Measurements from ENCODE around the gene UBL3.
A peak's percentile ranks its signal among the peaks of the same experiment; 100 is the strongest.

The UBL3 gene

DNA sequence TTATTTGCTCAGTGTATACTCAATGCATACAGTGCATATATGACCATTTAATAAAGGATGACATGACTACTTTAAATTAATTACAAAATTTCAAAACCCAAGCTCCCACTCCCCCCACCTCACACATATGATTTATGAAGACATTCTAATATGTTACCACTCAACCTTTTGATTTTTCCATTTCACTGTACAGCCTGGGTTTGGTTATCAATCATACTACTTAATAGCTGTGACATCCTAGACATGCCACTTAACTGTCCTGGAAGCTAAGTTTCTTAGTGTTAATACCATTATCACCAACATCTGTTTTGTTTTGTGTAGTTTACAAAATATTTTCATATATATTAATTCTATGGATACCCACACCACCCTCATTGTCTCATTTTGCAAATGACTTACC, 42.2 kb downstream of the UBL3 start:
- DNase-seq, result no peak

DNA sequence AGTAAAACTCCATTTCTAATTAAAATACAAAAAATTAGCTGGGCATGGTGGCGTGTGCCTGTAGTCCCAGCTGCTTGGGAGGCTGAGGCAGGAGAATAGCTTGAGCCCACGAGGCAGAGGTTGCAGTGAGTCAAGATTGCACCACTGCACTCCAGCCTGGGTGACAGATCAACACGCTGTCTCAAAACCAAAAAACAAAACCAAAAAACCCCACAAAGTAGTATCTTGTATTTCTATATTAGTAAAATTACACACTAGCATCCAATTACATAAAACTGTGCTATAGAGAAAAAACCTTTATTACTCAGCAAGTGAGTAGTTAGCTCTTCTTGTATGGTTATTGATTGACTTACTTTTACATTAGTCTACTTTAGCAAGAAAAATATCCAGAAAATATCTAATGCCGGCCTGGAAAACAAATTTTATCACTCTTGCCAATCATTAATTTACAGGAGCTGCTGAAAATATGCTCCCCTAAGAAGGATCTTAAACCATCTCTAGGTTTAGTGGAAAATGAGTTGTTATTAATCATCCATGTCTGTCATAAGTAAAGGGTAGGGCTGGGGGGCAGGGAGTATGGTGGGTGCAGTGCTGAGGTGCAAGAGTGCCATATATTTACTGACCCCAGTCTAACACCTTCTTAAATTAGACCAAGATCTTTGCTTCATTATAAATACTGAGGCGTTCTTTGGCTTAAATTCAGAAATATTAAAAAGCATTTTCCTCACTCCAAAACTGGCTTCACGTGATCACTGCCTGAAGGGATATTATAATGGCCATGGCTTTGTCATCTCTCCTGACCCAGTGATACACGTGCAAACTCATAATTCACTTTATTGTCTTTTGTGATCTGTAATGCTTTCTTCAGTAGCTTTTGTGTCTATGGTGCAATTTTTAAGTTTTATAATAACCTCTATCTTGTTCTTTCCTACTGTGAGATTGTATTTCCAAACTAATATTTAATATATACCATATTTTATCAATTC, 44.1 kb downstream of the UBL3 start:
- DNase-seq, result no peak

DNA sequence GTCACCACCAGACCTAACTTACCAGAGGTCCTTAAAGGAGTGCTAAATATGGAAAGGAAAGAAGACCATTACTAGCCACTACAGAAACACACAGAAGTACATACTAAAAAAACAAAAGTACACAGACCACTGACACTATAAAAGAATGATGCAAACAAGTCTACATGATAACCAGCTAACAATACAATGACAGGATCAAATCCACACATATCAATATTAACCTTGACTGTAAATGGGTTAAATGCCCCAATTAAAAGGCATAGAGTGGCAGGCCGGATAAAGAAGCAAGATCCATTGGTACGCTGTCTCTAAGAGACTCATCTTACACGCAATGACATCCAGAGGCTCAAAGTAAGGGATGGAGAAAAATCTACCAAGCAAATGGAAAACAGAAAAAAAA, 47.2 kb downstream of the UBL3 start:
- no peak for DNase-seq

DNA sequence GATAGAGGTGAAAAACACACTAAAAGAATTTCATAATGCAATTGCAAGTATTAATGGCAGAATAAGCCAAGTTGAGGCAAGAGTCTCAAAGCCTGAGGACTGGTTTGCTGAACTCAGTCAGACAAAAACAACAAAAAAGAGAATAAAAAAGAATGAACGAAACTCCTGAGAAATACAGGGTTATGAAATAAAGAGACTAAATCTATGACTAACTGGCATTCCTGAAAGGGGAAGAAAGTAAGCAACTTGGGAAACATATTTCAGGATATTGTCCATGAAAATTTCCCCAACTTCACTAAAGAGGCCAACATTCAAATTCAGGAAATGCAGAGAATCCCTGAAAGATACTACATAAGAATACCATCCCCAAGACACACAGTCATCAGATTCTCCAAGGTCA, 47.8 kb downstream of the UBL3 start:
- peak; percentile 13 for DNase-seq

DNA sequence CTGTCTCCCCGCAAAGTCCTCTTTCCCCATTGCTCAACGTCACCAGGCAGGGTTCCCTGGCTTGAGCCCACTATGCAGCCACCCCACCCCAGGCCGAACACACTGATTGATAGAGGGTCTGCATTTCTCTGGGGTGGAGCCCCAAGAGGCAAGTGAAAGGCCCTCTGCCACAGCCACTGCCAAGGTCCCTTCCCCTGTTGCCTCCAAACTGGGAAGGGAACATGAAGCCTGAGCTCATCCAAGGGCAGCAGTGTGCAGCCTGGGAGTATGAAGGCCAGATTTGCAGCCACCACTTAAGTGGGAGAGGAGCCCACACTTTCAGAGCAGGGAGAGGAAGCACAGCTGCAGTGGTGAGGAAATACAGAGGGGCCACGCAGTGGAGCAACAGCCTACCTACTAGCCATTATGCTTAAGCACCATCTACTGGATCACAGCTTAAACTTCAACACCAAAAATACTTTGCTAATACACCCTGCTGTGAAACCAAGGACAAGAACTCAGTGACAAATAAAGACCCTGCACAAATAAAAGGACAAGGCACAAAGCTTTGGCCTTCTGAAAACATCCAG, 48.6 kb downstream of the UBL3 start:
- DNase-seq, result no peak

DNA sequence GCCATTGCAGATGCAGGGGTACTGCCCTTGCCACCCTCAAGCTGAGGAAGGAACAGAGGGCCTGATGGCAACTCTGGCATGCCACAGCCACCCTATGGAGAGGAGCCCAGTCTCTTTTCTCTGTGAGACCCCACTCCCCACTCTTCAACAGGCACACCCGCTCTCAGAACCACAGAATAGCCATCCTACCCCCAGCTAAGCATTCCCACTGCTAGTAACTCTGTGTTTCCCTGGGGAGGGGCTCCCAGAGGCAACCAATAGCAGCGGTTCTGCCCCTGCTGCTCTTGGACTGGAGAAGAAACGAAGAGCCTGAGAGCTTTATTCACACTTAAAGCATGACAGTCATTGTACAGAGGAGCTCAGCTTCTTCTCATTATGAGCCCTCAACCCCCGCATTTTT, 49.3 kb downstream of the UBL3 start:
- DNase-seq, result no peak

DNA sequence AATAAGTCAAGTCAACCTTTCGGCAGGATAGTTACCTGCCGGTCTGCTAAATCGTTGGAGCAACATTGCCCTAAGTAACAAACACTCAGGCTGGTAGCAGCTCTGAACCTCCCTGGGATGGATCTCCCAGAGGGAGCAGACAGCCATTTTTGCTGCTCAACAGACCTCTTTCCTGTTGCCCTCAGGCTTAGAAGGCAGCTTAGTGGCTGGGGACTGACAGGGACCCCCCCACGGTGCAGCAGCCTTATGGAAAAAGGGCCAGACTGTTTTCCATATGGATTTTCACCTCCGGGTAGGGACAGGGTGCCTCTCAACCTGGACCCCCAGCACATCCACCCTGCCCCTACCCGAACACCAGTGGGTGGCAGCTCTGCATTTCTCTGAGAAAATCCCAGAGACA, 49.7 kb downstream of the UBL3 start:
- DNase-seq, result no peak

DNA sequence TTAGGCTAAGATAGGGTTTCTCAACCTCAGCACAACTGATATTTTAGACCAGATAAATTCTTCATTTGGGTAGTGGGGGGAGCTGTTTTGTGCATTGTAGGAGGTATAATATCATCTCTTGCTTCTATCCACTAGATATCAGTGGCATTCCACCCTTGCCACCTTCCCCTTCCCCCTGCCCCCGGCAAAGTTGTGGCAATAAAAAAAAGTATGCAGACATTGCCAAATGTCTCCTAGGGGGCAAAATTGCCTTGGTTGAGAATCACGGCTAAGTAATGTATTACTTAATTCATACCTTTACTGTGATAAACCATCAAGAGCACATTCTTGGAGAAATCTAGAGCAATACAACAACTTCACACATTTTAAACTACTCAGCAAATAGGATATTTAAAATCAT, 51.4 kb downstream of the UBL3 start:
- DNase-seq, result peak; percentile 9

DNA sequence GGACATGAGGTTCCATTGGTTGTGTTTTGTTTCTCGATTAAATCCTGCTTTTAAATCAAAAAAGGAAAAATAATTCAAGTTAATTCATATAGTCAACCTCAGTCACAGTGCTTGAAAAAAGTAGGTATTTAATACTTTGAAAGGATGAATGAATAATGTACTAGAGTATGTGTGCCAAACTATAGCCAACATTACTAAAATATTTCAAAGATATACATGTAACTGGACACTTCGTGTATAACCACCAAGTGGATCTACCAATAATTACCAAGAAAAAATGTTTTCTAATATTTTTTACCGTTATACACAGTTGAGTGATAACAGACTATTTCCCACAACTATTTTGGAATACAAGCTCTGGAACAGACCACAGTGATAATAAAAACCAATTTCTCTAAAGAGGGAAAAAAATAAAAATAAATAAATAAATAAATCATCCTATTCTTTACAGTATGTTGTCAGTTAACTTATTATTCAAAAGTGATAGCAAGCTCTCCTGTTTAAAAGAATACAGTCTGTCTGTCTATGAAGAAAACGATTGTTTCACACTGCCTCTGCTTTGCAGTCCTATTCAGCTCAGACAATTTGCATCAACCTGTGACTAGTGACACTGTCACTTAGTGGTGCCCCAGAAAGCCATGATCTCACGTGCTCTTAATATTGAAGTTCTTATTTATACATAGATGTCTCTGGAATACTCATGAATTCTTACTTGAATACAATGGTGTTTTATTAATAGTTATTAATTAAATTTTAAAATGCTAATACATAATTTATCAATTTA, 58.2 kb downstream of the UBL3 start:
- no peak for DNase-seq

DNA sequence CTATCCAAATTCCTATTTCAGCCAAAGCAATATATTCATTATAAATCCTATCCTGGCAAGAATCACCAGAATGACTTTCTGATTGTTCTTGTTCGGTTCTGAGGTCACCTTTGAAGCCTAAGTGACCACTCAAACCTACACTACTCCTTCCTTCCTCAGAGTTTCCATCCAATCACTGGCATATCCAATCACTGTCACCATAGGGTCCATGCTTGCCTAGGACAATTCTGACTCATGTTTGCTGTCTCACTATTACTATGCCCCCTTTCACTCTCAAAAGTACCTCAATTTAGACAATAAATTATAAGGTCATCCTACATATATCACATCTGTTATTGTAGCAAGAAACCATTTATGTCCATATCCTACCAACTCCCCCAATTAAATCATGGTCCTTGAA, 58.9 kb downstream of the UBL3 start:
- no peak for DNase-seq

DNA sequence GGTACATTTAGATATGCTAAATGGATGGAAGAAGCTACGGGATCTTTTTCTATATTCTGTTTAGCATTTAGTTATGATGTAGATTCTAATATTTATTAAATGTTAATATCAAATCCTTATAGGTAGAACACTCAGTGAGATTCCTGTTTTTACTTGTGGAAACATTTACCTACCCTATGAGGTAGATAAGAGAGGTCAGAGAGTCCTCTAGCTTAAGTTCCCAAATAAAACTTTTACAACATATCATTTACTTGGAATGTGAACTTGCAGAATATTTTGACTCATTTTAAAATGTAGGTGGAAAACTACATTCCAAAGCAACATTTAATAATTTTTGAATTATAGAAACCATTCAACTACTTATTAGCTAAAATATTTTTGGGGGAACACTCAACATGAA, 63.7 kb downstream of the UBL3 start:
- no peak for DNase-seq

DNA sequence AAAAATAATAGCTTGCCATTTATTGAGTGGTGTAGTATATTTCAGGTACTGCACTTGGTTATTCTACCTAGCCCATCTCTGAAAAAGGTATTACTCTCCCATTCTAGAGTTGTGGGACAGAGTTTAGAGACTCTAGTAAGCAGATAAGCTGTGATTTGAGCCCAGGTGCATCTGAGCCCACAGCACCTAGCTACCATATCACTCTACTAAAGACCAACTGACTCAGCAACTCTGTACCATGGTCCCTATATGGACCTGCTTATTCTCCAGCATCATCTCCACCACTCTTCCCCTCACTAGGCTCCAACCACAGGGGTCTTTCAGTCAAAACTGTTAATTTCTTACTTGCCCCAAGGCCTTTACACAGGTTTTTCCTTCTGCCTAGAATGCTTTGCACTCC, 64.4 kb downstream of the UBL3 start:
- DNase-seq, result no peak

DNA sequence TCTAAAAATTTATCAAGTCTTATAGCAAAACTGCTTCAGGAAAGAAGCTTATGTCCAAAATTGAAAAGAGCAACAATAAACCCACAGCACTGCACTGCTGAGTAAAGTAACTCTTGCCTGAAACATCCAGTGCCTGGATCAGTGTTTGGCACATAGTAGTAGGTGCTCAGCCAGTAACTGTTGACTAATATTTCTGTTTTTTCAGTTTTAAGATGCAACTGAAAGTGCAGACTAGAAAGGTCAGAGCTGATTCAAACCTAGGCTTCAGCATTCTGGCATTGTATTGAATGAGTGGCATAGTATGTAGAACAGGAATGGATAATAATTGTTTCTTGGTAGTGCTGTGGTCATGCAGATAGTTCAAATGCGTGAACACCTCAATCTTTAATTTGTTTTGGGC, 67.6 kb downstream of the UBL3 start:
- no peak for DNase-seq

DNA sequence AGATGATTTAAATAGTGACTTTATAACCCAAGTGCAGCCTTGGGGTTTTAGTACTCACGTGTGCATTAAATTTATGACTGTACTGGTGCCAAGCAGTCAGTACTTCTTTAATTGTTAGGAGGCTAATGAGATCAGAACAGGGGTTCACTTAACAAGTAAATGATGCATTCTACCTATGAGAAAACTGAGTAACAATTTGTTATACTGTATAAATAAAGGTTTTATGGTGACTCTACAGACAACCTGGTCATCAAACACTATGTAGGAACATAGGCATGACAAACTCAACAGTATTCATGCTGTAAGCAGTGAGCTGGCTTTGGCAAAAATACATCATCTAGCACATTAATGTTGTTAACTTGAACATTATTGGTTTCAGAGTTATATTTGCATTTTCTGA, 75.6 kb downstream of the UBL3 start:
- no peak for DNase-seq

DNA sequence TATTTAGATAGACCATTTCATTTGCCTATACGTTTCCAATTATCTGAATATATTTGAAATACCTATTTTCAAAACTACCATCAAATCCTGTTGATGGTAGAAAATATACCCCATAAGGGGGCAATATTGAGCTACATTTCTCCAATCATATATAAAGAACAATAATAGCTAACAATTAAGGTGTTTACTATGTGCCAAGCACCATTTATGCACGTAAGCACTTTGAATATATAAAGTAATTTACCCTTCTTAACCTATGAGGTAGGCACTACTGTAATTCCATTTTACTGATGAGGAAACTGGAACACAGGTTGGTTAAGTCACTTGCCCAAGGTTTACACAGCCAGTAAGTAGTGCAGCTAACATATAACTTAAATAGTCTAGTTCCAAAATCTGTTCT, 79.2 kb downstream of the UBL3 start:
- DNase-seq, result peak; percentile 44

DNA sequence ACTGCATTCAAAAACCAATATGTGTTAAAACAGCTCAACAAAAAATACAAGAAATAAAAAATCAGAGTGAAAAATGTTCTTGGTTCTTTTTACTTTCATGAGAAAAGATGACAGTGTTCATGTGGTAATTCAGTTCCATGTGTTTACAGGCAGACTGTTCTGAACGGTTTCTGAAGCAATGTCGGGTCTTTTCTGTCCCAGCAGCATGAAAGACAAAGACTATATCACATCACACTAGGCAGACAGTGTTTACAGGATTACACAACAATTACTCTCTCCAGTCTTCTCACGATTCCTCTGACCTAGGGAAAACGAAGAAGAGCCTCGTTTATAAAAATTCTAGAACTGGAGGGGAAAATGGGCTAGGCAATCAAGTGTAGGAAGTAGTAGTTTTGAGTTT, 83.4 kb downstream of the UBL3 start:
- DNase-seq, result no peak

DNA sequence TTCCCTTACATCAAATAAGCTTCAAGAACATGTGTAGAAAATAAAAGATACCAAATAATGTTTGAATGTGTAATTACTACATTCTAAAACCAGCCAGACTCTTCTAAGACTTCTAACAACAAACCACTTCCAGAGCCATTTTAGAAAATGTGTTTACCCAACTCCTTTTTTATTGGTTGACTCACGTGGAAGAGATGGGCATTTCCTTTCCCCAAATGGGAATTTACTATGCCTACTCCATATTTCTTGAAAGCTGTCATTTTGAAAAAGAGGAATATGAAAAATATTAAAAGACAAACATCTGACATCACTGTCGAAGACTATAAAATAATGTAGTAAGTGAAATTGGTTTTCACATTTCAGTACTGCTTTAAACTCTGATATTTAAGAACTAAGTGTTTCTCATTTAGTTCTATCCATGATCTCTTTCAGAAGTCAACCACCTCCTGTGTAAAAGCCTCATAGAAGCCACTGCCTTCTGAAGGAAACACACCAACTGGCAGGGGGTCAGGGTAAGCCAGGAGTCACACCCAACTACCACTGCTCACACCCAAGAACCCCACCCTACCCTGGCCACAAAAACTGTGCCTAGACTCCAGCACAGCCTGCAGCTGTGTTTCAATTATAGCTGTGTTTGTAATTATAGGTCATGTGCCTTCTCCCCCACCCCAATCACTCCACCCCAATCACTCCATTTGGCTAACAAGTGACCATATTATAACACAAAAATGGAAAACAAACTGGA, 86.8 kb downstream of the UBL3 start:
- DNase-seq, result peak; percentile 22

DNA sequence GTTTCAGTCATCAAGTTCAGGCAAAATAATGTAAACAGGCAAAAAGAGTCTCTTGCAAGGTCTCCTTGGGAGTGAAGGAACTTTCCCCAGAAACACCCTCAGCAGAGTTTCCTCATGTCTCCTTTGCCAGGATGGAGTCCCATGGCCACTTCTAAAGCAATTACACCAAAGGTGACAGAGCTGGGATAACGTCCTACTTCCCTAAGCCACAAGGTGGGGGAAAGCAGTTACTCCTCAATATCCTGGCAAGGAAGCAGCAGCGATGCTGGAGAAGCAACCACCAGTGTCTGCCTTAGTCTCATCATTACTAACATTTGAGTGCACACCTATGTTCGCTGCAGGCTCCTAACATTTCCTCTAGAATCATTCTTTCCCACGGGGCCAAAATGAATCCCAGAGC, 88.6 kb downstream of the UBL3 start:
- no peak for DNase-seq

DNA sequence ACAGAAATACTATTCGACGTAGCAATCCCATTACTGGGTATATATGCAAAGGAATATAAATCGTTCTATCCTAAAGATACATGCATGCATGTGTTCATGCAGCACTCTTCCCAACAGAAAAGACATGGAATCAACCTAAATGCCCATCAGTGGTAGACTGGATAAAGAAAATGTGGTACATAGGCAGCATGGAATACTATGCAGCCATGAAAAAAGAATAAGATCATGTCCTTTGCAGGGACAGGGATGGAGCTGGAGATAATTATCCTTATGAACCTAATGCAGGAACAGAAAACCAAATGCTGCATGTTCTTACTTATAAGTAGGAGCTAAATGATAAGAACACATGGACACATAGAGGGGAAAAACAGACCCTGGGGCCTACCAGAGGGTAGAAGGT, 89.3 kb downstream of the UBL3 start:
- no peak for DNase-seq

DNA sequence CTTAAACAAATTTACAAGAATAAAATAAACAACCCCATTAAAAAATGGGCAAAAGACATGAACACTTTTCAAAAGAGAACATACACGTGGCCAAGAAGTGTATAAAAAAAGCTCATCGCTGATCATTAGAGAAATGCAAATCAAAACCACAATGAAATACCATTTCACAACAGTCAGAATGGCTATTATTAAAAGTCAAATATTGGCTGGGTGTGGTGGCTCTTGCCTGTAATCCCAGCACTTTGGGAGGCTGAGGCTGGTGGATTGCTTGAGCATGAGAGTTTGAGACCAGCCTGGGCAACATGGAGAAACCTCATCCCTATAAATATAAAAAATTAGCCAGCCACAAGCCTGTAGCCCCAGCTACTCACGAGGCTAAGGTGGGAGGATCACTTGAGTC, 89.9 kb downstream of the UBL3 start:
- no peak for DNase-seq

DNA sequence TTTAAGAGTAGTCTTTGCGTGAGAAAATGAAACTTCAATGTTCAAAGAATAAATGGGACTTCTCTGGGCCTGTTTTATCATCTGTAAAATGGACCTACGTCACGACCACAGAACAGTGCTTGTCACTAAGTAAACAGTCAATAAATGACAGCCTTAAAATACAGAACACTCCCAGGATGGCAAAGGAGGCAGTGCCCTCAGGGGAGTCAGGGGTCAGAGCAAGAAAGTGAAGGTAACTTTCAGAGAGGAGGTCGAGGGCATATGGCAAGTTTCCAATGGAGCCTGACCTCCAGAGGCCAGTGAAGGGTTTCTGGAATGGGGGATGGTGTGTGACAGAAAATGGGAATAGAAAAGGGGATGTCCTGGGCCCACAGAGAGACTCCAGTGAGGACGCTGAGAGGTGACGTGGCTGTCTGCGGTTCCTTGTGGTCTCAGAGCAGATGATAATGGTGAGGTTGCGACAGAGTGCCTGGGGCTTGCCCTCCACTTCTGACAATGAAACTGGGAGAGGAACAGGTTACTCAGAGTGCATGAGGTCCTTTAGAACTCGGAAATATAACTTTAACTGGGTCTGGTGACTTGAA, 91.8 kb downstream of the UBL3 start:
- DNase-seq, result peak; percentile 18

DNA sequence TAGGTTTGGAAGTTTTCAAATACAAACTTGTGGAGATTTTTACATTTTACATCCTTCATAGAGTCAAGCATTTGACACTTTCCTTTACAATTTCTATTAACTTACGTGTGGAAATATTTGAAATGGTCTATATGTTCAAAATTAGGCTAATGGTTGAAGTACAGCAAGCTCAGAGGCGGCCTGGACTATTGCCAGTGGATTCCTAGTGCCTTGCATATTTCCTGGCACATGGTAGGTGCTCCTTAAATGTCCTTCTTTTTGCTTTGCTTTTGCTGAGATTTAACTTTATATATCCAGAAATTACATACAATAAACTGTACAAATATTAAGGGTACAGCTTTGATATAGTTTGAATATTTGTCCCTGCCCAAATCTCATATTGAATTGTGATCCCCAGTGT, 93.9 kb downstream of the UBL3 start:
- peak; percentile 41 for DNase-seq

DNA sequence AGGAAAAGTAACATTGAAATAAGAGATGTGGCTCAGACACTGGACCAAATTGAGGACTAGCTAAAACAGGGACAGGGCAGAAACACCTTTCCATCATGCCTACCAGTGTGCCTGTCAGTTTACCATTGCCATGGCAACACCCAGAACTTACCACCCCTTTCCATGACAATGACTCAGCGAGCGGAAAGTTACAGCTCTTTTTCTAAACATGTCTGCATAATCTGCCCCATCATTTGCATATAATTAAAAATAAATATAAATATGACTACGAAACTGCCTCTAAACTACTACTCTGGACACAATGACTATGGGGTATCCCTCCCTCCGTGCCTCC, 96.0 kb downstream of the UBL3 start:
- peak; percentile 39 for DNase-seq
